GM15510 (cell line): ENCODE data around the gene WFDC9.

Experiments used
- POLR2A ChIP-seq: IDR thresholded peaks from 3 replicates; pipeline ENCODE4 v1.6.1; 2011; ENCODE audit warnings: borderline replicate concordance; ENCODE audit not compliant: insufficient read length; ENCODE audit errors: extremely low read depth

WFDC9 gene

DNA sequence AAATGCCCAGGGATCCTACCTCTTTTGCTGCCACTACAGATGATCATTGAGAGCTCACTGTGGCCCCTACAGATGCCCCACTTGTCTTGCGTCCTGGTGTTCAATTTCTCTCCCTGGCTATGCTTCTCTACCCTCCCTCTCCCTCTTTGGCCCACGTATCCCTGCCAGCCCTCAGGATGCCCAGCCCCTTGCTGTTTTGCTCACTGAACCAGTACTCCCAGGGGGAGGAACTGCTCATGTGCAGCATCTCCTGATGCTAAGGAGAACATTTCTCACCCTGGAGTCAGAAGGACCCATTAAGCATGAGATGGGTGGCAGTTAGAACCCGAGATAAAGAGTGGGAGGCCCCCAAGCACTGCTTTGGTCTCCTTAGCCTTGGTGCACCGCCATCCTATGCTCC lies at the start of gene WFDC9:
WFDC9 (minus strand) TSS at position 101 of the 400 bp plus-strand sequence. CDS start 21,103 bp downstream, outside the sequence.
- TF ChIP-seq POLR2A: no peak

DNA sequence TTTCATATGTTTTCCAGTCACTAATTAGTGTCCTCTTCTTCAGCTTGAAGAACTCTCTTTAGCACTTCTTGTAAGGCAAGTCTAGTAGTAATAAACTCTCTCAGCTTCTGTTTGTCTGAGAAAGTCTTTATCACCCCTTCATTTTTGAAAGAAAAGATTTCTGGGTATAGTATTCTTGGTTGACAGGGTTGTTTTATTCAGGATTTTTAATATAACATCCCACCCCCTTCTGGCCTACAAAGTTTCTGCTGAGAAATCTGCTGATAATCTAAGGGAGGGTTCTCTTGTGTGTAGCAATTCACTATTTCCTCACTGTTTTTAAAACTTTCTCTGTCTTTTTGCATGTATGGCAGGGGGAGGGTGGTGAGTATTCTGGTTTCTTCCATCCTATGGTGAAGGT lies 48.6 kb upstream of the WFDC9 start:
- TF ChIP-seq POLR2A: no peak

DNA sequence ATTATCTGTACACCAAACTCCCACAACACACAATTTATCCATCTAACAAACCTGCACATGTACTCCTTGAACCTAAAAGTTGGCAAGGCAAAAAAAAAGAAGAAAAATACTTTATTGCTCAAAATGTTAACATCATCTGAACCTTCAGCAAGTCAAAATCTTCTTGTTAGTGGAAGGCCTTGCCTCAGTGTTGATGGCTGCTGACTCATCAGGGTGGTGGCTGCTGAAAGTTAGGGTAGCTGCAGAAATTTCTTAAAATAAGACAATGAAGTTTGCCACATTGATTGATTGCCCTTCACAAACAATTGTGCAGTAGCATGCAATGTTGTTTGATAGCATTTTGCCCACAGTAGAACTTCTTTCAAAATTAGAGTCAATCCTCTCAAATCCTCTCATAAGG lies 41.7 kb upstream of the WFDC9 start:
- TF ChIP-seq POLR2A: no peak

DNA sequence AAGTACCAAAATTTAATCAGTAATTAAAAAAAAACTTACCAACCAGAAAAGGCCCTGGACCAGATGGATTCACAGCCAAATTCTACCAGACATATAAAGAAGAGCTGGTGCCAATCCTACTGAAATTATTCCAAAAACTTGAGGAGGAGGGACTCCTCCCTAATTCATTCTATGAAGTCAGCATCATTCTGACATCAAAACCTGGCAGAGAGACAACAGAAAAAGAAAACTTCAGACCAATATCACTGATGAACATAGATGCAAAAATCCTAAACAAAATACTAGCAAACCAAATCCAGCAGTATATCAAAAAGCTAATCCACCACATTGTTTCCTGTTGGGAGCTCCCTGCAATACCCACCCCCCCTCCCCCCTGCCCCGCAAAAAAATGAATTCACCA lies 39.1 kb upstream of the WFDC9 start, which contains the start of gene WFDC11:
WFDC11 (minus strand) TSS at position 101 of the 400 bp plus-strand sequence. CDS start 19,639 bp downstream, outside the sequence.
- TF ChIP-seq POLR2A: no peak

DNA sequence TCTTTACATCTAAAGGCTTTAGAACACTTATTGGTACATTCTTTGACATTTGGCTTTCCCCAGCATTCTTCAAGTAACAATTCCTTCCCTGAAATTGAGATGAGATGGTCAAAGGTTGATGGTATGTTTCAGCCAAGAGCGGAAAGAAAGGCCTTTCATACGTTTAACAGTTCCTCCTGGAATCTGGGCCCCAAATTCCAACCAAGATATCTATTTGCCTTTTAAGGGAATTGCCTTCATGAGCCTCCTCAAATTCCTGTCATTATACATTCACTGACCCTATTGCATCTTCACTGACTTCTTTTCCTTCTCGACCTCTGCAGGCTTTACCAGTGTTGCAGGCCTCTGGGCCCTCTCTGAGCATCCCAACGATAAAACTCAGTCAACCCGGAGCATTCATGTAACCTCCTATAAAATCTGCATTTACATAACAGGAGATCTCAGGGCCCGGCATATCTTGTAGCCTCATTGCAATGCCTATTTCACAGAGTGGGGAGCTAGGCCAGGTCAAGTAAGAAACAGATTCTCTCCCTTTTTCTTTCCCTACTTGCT lies 18.3 kb upstream of the WFDC9 start:
- TF ChIP-seq POLR2A: no peak

DNA sequence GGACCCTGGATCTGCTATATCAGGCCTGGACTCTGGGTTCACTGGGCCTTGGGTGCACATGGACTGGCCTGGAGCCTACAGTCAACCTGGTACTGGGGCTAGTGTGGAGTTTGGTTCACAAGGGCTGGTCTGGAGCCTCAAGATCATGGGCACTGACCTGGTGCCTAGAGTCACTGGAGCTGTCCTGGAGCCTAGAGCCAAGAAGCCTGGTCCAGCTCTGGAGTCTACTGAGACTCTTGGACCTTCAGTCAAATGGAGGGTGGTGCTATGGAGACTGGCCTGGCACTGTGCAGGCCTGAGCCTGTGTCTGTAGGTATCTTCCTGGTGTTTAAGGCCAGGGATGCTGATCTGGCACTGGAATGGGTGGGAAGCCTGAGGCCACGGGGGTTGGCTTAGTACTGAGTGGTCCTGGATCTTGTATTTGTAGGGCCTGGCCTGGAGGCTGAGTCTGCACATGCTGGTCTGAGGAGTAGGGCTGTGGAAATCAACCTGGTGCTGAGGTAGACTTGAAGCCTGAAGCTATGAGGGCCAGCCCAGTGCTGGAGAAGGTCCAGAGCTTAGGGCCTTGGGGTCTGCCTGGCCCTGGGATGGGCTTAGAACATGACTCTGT lies 16.5 kb upstream of the WFDC9 start:
- no peak for TF ChIP-seq POLR2A

DNA sequence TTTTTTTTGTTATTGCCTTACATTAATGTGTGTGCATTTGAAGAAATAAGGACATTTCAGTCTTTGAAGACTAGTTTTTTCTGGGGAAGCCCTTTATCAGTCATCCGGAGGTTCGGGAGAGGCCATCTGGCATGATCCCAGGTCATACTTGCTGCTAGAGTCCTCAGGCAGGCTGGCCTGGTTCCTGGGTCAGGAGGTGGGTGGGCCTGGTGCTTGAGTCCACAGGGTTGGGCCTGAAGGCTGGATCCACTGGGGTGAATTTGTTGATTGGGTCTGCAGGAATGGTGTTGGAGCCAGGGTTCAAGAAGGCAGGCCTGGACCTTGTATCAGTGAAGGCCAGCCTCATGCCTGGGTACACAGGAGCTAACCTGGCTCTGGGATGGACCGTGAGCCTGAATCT lies 15.8 kb upstream of the WFDC9 start:
- TF ChIP-seq POLR2A: no peak

DNA sequence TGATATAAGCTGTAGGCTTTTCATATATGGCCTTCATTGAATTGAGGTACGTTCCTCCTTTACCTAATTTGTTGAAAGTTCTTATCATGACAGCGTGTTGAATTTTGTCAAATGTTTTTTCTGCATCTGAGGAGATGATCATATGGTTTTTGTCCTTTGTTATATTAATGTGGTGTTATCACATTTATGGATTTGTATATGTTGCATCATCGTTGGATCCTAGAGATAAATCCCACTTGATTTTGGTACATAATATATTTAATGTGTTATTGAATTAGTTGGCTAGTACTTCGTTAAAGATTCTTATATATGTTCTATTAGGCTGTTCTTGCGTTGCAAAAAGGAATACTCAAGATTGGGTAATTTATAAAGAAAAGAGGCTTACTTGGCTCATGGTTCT lies 8.6 kb upstream of the WFDC9 start:
- TF ChIP-seq POLR2A: no peak

DNA sequence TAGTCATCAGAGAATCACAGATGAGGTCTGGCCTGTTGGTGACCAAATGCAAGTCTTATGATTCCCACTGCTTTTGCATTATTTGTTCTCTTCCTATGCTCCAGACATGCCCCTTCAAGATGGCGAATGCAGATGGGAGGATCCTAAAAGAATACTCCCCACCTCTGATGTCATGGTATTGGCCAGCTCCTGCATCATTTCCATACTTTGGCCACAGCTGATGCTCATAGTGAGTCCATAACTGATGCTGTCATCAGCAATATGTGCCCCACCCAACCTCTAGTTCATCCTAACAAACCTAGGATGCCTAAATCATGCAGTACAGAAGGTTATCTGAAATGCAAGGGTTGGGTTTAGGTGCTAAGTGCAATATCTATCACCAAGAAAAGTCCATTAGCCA lies 5.4 kb upstream of the WFDC9 start:
- no peak for TF ChIP-seq POLR2A

DNA sequence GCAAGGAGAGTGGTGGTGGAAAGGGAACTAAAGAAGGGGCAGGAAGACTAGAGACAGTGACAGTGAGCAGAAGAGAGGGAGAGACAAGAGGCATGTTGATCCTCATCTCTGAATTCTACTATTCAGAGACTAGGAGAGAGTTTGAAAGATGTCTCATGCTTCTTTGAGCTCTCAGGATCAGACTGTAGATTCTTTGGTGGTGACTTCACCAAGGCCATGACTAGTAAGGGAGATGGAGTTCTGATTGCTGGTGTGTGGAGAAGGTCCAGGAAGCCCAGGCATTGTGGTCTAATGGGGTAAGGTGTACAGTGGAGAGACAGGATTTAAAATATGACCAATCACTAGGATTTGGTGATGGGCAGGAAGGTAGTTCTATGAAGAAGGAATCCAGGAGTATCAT lies 713 bp downstream of the WFDC9 start:
- TF ChIP-seq POLR2A: no peak

DNA sequence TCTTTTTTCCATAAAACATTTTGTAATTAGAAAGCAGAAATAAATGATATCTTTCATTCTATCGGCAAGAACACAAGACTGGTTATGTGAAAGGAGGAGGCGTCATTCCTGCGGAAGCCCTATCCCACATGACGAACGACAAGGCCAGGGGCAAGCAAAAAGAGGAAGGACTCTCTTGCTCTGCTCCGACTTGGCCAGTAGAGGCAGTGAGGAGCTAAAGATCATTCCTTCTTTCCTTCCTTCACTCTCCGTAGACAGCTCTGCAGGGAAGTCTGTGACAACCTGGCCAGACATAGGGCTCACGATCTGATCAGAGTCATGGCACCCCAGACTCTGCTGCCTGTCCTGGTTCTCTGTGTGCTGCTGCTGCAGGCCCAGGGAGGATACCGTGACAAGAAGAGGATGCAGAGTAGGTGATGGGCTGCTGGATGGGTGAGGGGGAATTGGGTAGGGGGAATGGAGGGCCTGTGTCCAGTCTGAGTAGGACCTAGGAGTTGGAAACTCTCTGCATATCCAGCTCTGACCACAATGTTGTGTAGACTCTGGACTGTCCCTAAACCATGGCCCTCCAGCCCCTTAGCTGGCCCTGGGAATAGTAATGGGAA lies 1.5 kb downstream of the WFDC9 start, which contains the start of gene WFDC10A:
WFDC10A (plus strand) TSS at position 244 of the 605 bp plus-strand sequence; CDS start at position 319, 75 bp downstream.
- no peak for TF ChIP-seq POLR2A

DNA sequence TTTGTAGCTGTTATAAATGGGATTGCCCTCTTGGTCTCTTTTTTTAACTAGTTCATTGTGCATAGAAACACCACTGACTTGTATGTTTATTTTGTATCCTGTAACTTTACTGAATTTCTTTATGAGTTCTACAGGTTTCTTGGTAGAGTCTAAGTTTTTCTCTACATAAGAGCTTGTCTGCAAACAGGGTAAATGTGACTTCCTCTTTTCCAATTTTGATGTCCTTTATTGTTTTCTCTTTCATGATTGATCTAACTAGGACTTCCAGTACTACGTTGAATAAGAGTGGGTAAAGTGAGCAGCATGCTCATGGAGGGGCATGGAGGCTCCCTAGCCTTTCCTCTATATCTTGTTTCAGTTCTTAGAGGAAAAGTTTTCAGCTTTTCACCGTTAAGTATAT lies 4.5 kb downstream of the WFDC9 start:
- TF ChIP-seq POLR2A: no peak

DNA sequence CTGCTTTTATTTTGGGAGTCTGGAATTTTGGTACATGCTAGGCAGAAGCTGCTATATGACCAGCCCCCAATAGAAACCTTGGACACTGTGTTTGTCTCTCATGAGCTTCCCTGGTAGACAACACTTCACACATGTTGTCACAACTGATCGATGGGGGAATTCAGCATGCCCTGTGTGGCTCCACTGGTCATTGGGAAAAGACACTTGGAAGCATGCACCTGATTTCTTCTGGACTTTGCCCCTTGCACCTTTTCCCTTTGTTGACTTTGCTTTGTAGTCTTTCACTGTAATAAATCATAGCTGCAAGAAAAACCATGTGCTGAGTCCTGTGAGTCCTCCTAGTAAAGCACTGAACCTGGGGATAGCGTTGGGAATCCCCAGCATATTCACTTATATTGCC lies 9.5 kb downstream of the WFDC9 start:
- no peak for TF ChIP-seq POLR2A

DNA sequence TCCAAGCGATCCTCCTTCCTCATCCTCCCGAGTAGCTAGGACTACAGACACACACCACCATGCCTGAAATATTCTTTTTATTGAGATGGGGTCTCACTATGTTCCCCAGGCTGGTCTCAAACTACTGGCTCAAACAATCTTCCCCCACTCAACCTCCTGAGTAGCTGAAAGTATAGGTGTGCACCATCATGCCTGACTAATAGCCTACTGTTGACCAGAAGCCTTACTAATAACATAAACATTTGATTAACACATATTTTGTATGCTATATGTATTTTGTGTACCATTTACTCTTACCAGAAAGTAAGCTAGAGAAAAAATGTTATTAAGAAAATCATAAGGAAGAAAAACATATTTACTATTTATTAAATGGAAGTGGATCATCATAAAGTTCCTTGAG lies 13.5 kb downstream of the WFDC9 start:
- TF ChIP-seq POLR2A: no peak

DNA sequence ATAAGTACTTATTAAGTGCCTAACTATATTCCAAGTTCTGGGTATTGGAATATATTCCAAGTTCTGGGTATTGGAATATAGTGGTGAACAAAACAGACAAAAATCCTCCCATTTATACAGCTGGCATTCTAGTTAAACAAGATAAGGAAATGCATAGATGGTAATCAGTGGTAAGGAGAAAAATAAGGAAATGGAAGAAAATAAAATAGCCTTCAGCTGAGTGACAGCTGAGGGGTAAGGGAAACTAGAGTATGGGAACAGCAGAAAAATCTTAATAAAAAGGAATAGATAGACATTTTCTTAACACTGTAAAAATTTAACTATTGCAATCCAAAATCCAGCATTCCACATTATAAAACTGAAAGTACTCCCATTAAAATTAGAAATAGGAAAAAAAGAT lies 18.8 kb downstream of the WFDC9 start:
- no peak for TF ChIP-seq POLR2A

DNA sequence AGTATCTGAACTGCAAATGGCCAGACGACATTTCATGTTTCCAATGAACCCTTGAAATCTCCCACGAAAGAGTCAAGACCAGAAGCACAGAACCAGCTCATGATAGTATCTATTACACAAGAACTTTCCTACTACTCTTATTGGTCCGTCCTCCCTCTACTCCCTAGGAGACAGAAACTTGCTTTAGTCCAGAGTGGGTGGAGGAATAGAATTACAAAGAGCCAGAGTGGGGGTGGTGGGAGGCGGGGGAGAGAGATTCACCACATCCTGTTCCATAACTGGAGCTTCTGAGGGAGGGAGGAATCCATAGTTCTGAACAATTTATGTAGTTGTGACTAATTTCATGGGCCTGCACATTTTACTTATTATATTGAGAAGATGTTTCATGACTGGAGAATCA lies 20.0 kb downstream of the WFDC9 start:
- no peak for TF ChIP-seq POLR2A
